GM18909 (cell line): ENCODE results near the gene CHRM4.

Experiments
- ATAC-seq: cut with Tn5 transposase; IDR thresholded peaks from one replicate; pipeline ENCODE4 v1.9.1; 2021; ENCODE audit warnings: mild to moderate bottlenecking; ENCODE audit not compliant: unreplicated experiment, poor library complexity

The CHRM4 gene

DNA sequence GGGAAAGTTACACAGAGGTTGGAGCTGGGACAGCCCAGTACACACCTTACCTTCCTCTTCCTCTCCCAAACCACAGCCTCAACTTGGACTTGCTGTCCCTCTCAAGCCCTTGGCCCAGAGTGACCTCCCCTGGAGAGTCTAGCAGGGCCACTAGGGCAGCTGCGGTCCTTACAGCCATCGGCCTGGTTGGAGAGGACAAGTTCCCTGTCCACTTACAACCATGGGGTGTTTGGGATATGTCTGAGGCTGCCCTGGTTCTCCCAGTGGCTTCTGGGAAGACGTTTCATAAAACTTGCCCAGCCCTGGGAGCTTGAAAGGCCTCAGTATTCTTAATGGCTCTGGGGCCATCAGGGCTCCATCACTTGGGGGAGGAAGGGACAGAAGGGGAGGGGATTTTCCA, 57.4 kb downstream of the CHRM4 start:
- no peak for ATAC-seq
